Right lobe of liver (tissue), 6 donors: ENCODE data around the gene FTH1. TPM values are rescaled to one million over a fixed set of nuclear protein-coding genes. Genes with fewer than 3 reads are reported as not detected.
A peak's percentile ranks its signal among the peaks of the same experiment; 100 is the strongest.

Experiments used
- ATAC-seq, 4 donors: fragments of 200-7000 bp; cut with Tn5 transposase; one replicate each; pipeline ENCODE4 v1.9.1; 2020; ENCODE audit warnings: mild to moderate bottlenecking in 4 of 4, moderate library complexity in 4 of 4
- DNase-seq, 3 donors: peaks; one replicate each; pipeline ENCODE4 v3.0.0-alpha.2; 2020
- H3K27ac ChIP-seq, 3 donors: fragments of 200-600 bp; one replicate each; pipeline ENCODE4 v1.8.0; 2022
- H3K27me3 ChIP-seq, 2 donors: fragments of 200-600 bp; one replicate each; pipeline ENCODE4 v1.8.0; 2022
- H3K36me3 ChIP-seq, 4 donors: fragments of 200-600 bp; sonication (generic) in 1 of 4; one replicate each; pipeline versions ENCODE4 v1.5.1 to v1.8.0; 2017 to 2022; ENCODE audit warnings: control low read depth in 1 of 4
- H3K4me1 ChIP-seq, 4 donors: fragments of 200-600 bp; sonication (generic) in 1 of 4; one replicate each; pipeline versions ENCODE4 v1.5.1 to v1.8.0; 2017 to 2022; ENCODE audit warnings: control low read depth in 1 of 4
- H3K4me3 ChIP-seq, 3 donors: fragments of 200-600 bp; one replicate each; pipeline ENCODE4 v1.8.0; 2022
- H3K9me3 ChIP-seq, 4 donors: fragments of 200-600 bp; sonication (generic) in 1 of 4; one replicate each; pipeline versions ENCODE4 v1.5.1 to v1.8.0; 2017 to 2022; ENCODE audit warnings: control low read depth in 1 of 4
- CTCF ChIP-seq, 4 donors: fragments of 200-600 bp in 3 of 4; fragments of 450-650 bp in 1 of 4; IDR thresholded peaks; one replicate each; pipeline versions ENCODE4 v1.5.1 to v1.8.0; 2016 to 2022; ENCODE audit warnings: antibody characterized with exemption in 4 of 4, mild to moderate bottlenecking in 2 of 4
- POLR2A ChIP-seq: fragments of 450-650 bp; IDR thresholded peaks from one replicate; pipeline ENCODE4 v1.6.1; 2017; ENCODE audit warnings: antibody characterized with exemption, mild to moderate bottlenecking
- WGBS: methylation state at CpG from one replicate; pipeline ENCODE4 v1.1.6; 2018; ENCODE audit warnings: low coverage, low lambda C conversion rate; ENCODE audit not compliant: insufficient coverage; ENCODE audit errors: missing lambda C conversion rate; 5-methylcytosine and 5-hydroxymethylcytosine counted together
- intact Hi-C, 2 donors: fragments of 100-400 bp; cut with DNase I; formaldehyde crosslinking; loops; one replicate each; pipeline versions ENCODE4 v1.11.2 to v1.14.1; 2022
- total RNA-seq, 6 experiments: library from RNA; depleted of rRNA in 2 of 6; stranded (reverse); fragments of >200 nt in 2 of 6; fragmentation: NEBNext Ultra II Directional in 3 of 6; extraction: Animal tissue kit (Norgen Biotek cat#: 25700) in 3 of 6; gene quantifications; one replicate each; pipeline versions ENCODE4 v1.1.0 to v1.2.4, GENCODE V29; 2016 to 2023
- donor health status: DM: no; HTN: yes; CAD: no.
- donor health status: DM: no; HTN: no; CAD: no.
- donor health status: DM: no; HTN: no; CAD: no.
- donor health status: DM: no; HTN: yes; CAD: no.
- donor health status: DM: no; HTN: yes; CAD: no.

FTH1 gene
- total RNA-seq, 6 experiments from 2014 or later = 1,131 to 2,981 (median 2,140) TPM

DNA sequence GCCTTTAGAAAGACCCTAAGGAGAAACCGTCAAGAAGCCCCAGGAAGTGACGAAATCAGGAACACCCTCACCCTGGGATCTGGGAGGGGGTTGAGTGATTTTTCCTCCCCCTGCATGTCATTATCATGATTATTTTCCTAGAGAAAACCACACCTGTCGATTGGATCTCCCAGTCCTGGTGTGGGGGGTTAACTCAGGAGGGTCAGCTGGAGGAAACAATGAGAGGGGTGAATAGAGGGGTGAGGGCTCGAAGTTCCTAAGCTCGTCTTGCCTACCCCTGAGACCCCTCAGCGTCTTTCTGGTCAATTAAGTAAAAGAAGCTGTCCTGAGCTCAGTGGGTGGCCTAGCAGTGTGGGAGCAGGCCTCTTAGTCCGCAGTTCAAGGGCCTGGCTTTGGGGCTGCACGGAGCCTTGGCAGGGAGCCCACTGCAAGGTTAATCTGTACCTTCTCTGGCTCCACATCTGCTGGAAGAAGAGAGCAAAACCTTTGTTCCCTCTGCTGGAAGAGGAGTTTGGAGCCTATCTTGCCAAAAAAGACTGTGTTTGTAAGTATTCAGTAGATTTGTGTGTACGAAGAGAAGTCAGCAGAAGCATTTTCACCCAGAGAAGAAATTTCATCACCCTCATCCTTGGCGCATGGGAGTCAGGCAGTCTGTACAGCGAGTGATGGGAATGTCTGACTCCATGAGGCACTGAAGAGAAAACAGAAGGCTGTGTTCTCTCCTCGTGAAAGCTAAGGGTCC is 34.2 kb upstream of the FTH1 start:
- peaks cover 0 to 31% (median 9%) of the 10 kb centered on the region in 4 donors for H3K4me1 ChIP-seq
- peak; percentile 81 to 95 (median 91) for DNase-seq
- H3K27me3 ChIP-seq = no peaks in the 10 kb centered on the region
- TF ChIP-seq CTCF (IDR thresholded peaks at IDR 0.05) (peak in 1 of 4 donors; percentile 17), POLR2A (no peak)
- peak; percentile 90 to 94 (median 90) for ATAC-seq
- no peak overlapping the region for H3K4me3 ChIP-seq
- peaks cover 0 to 7% (median 0%) of the 10 kb centered on the region in 4 donors for H3K9me3 ChIP-seq
- 20% methylated on average over 9 of the region's 12 CpGs for WGBS
- intact Hi-C loops = no loop called here
- H3K36me3 ChIP-seq = no peaks in the 10 kb centered on the region
- peak overlapping the region in 2 of 3 donors; percentile 60 to 74 for H3K27ac ChIP-seq

DNA sequence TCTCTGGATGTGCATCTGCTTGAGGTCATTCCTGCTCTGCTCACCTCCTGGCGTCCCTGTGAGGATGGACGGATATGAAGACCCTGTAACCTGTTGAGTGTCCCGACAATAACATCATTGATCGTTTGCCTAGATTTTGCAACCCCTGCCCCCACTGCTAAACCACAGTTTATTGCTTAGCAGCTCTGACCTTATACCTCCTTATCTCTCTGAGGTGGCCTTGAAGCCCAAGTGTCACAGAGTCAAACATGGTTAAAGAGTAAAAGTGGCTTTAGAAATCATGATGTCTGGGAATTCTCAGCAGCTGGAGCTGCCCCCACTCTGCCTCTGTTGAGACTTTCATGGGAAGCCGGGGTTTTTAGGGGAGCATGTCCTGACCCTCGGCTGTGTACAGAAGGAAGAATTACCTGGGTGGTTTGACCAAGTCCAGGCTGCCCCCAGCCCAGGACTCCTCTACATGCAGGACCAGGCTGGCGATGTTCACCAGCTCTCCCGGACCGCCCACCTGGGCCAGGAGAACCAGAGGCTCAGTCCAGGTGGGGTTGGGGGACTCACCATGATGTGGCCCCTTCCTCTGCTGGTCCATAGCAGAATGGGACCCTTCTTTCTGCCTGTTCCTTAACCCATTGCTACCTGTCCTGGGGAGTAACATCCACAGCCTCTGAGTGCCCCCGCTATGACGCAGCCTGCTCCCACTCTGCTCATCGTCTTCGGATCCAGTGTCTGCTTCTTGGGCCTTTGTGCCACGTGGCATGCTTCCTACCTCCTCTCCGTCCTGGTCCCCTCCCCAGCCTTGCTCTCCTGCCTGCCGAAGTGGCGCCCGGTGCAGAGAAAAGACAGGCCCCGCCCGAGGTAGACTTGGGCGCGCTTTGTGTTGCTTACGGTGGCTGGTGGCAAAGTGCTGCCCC is 33.4 kb upstream of the FTH1 start:
- DNase-seq (peak in 1 of 3 donors; percentile 51), ATAC-seq (peak in 3 of 4 donors; percentile 5 to 40 (median 40))
- H3K27ac ChIP-seq = peak overlapping the region in 2 of 3 donors; percentile 50 to 74

DNA sequence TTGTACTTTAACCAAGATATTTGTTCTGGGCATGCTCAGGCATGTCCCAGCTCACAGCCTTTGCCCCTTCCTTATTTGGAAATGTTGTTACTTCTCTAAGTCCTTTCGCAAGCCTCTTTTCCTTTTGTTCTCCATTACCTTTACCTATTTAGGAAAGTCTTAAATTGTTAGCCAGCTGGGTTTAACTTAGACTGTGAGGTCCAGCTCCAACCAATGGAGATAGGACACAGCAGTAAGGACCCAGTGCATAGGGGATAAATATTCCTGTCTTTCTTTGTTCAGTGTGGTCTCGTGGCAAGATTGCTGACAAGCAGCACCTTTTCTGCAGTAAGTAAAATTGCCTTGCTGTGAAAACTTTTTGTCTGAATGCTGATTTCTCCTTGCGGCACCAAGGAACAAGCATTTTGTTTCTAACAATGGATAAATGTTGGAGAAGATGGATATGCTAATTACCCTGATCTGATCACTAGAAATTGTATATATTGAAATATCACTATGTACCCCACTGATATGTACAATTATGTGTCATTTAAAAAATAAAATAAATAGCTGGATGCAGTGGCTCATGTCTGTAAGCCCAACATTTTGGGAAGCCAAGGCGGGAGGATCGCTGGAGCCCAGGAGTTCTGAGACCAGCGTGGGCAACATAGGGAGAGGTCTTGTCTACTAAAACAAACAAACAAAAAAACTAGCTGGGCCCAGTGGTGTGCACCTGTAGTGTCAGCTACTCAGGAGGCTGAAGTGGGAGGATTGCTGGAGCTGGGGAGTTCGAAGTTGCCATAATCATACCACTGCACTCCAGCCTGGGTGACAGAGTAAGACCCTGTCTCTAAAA is 31.9 kb upstream of the FTH1 start:
- intact Hi-C loops = no loop called here
- Histone ChIP-seq H3K36me3 (no peaks in the 10 kb centered on the region), H3K4me1 (peaks cover 0 to 34% (median 9%) of the 10 kb centered on the region in 4 donors), H3K27ac (no peak overlapping the region), H3K4me3 (no peak overlapping the region), H3K27me3 (no peaks in the 10 kb centered on the region), H3K9me3 (peaks cover 0 to 7% (median 0%) of the 10 kb centered on the region in 4 donors)
- WGBS = 94% methylated on average over 7 of the region's 7 CpGs
- ATAC-seq (no peak), DNase-seq (peak in 1 of 3 donors; percentile 38)
- TF ChIP-seq POLR2A = no peak
- TF ChIP-seq CTCF (IDR thresholded peaks at IDR 0.05) = no peak

More for the DNA sequence above, 33.4 kb upstream of the FTH1 start:
- H3K36me3 ChIP-seq = no peaks in the 10 kb centered on the region
- 81% methylated on average over 17 of the region's 23 CpGs for WGBS
- H3K4me3 ChIP-seq = no peak overlapping the region
- H3K9me3 ChIP-seq = peaks cover 0 to 7% (median 0%) of the 10 kb centered on the region in 4 donors
- no peaks in the 10 kb centered on the region for H3K27me3 ChIP-seq
- H3K4me1 ChIP-seq = peaks cover 0 to 31% (median 9%) of the 10 kb centered on the region in 4 donors
- intact Hi-C loops = no loop called here
- TF ChIP-seq CTCF (IDR thresholded peaks at IDR 0.05) (no peak), POLR2A (no peak)

DNA sequence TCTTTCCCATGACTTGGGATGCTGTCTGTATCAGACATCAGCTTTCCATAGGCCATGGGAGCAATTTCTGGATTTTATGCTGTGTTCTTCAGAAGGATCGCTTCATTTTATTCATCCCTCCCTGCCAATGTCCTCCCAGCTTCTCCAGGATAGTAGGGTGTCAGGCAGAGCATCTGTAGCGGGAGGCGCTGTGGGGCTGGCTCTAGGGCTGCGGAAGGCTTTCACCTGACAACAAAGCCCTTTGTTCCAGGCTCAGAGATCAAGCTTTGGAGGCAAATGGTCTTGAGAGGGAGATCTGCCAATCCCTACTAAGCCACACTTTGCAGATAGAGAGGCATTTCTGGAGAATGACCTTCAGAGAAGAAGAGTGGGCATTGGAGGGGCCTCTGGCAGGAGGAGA is 29.5 kb upstream of the FTH1 start:
- no peak for TF ChIP-seq CTCF (IDR thresholded peaks at IDR 0.05)
- no peak for TF ChIP-seq POLR2A
- DNase-seq = peak in 1 of 3 donors; percentile 31
- 89% methylated on average over 1 of the region's 4 CpGs for WGBS

More for the DNA sequence above, 29.5 kb upstream of the FTH1 start:
- no peak for ATAC-seq
- no peak overlapping the region for H3K4me3 ChIP-seq
- intact Hi-C loops = no loop called here
- H3K27me3 ChIP-seq = no peaks in the 10 kb centered on the region
- no peaks in the 10 kb centered on the region for H3K36me3 ChIP-seq
- H3K4me1 ChIP-seq = peaks cover 0 to 23% (median 5%) of the 10 kb centered on the region in 4 donors
- H3K9me3 ChIP-seq = peaks cover 0 to 7% (median 0%) of the 10 kb centered on the region in 4 donors
- no peak overlapping the region for H3K27ac ChIP-seq
